GM18520 (cell line): Measurements from ENCODE around the gene TRABD2A.

Experiments
- ATAC-seq: cut with Tn5 transposase; IDR thresholded peaks from one replicate; pipeline ENCODE4 v1.9.1; 2021; ENCODE audit not compliant: unreplicated experiment

Gene TRABD2A

DNA sequence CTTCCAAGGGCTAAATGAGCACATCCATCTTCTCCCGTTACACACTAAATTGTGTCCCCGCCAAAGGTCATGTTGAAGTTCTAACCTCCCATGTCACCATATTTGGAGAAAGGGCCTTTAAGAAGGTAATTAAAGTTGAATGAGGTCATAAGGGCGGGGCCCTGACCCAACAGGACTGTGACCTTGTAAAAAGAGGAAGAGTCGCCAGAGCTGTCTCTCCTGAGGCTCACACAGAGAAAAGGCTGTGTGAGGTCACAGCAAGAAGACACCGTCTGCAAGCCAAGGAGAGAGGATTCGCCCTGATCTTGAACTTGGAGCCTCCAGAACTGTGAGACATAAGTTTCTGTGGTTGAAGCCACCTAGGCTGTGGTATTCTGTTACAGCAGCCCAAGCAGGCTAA, 24.1 kb downstream of the TRABD2A start:
- ATAC-seq = no peak

- ATAC-seq = no peak
These were observed 25.2 kb downstream of the TRABD2A start for GRCh38 chr2:84855731-84856130.

DNA sequence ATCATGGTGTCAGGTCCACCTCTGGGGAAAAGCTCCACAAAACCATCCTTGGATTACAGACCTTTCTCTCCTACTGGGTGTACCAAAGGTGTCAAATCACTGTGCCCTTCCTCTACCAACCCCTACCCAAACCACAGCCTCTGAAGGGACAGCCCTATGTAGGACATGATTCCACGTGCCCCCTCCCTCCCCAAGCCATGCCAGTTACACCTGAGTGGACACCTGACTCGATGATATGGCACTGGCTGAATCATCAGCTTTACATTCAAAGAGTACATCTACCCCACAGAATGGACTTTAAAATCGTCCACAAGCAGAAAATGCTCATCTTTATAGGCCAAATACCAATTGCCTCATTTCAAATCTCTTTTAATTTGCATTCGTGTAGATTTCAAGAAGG, 26.0 kb downstream of the TRABD2A start:
- no peak for ATAC-seq

DNA sequence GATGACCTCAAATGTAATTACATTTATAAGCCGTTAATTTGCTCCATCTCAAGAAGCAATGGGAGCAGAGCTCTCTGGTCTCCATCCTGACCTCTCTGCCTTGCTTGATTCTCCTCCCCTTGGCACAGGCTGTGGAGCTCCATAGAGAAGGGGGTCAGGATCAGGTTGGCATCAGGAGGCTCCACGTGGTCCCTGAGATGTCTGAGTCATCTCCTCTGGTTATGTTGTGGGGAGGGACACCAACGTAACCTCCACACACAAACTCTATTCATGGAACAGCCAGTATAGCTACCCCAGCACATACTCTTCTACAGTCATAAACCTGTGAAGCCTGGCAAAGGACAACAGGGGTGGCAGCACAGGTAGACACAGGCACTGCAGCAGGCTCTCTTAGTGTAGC, 29.0 kb downstream of the TRABD2A start:
- no peak for ATAC-seq

GRCh38 chr2:84850471-84850870, 30.4 kb downstream of the TRABD2A start:
- ATAC-seq = no peak

DNA sequence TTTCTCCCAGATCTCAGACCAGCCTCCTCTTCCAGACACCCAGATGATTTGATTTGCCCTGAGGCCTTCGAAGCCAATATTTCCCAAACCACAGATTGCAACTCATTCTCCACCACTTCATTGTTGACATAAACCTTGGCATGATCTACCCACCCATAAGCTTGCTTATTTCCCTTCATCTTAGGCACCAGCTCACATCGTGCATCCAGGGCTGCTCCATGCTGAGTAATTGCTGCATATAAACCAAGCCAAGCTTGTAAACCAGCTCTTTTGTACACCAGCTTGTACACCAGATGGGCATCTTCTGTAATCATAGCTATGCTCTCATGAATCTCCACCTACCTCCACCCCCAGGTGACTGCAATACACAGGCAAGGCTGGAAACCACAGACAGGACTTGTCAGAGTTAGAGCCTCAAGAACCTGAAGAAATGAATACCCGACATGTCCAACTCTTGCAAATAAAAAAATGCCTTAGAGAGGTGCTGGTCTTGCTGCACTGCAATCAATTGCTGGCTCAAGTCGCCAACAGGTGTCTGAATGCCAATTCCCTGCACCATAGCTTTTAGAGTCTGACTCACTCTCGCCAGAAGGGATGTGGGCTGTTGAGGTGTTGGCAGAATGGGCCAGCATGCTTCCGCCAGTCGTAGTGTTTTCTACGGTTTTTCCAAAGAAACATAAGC, 31.5 kb downstream of the TRABD2A start:
- ATAC-seq = no peak

DNA sequence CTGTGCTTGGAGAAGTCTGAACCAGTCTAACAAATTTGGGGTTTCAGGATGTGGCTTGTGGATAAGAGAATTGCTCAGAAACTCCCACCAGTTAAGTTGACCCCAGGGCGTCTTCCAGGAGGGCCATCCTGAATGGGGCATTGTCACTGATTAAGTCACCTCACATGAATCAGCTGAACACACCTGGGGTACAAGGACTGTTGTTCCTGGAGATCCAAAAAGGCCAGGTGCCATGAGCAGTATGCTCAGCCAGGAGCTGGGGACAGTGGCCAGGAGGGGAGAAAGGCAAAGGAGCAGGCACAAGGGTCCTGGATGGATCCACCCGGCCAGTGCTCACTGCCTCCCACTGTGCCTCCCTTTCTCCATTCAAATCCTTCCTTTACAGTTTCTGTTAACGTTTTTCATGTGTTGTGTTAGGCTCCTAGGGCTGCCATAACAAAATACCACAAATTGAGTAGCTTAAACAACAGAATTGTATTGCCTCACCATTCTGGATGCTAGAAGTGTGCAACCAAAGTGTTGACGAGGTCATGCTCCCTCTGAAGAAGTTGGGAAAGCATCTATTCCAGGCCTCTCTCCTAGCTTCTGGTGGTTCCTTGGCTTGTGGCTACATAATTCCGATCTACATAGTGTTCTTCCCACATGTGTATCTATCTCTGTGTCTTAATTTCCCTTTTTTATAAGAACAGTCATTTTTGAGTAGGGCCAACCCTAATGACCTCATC, 33.4 kb downstream of the TRABD2A start:
- ATAC-seq = no peak

DNA sequence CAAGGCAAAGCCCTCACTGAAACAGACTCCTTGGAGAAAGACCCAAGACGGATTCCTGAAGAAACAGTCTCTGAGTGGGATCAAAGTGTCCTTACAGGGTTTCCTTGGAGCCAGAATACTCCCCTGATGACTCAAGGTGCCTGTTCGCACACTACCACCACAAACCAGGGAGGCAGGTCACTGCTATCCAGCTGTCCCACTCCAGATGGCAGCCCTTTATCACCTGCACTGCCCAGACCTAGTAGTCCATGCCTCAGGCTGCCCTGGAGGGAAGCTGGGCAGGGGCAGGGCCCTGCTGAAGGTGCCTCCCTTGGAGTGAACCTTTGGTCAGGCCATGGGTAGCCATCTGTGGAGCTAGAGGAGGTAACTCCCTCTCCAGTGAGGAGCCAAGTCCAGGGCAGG, 34.1 kb downstream of the TRABD2A start:
- no peak for ATAC-seq

DNA sequence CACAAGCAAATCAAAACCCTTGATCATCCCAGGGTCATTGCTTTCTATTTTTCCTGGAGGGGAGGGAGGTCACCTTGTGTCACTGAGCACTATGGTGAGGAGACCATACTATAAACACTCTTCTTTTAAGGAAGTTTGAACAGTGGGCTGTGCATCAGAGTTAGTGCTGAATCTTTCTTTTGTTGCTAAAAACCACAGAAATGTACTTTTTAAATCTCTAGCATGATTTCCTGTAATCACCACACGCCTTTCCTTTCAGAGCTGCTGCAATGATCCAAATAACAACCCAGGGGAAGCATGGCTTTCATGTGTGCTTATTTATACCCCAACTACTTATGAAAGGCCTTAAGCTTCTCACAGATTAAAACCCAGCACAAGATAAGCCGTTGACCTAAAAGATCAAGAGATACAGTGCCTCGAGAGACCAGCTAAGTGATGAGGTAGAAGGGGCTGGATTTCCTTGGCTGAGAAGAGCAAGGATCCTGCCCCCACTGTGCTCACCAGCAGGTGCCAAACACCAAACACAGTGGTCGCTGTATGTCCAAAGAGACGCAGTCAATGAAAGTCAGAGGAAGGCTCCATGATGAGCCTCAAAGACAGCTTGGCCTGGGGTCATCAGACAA, 34.7 kb downstream of the TRABD2A start:
- ATAC-seq = no peak

GRCh38 chr2:84844141-84844540, 36.7 kb downstream of the TRABD2A start:
- ATAC-seq = no peak

DNA sequence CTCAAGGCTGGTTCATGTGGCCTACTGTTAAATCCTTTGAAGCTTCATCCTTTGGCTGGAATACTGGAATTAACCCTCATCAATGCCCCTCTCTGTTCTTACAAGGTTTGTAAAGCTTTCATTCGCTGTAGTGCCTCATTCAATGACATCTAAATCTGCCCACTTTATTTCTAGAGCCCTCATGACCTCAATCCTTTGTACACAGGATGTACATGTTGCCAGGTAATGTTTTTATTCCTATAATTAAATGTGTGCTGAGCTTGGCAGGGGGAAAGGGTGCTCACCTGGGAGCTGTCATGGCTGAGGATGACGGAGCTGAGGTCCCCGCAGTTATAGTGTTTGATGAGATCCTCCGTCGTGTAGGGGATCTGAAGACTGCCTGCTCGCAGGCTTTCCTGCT, 39.3 kb downstream of the TRABD2A start:
- no peak for ATAC-seq

GRCh38 chr2:84840306-84840705, 40.6 kb downstream of the TRABD2A start:
- ATAC-seq = no peak

DNA sequence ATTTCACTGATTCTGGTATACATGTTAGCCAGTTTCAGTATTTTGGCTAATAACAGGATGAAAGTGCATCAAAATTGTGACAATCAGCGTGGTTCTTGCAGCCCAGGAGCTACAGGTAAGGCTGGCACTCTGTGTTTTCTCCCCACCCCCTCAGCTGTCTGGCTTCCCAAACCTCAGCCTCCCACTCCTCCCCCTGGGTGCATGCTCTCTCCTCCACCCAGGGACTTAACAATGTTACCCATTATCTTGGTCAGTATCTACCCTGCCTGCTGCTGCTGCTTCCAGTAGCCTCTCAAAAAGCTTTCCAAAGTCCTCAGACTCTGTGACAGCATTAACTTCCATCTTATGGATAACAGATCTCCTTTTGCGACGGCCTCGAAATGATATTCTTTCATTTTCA, 41.0 kb downstream of the TRABD2A start:
- no peak for ATAC-seq

DNA sequence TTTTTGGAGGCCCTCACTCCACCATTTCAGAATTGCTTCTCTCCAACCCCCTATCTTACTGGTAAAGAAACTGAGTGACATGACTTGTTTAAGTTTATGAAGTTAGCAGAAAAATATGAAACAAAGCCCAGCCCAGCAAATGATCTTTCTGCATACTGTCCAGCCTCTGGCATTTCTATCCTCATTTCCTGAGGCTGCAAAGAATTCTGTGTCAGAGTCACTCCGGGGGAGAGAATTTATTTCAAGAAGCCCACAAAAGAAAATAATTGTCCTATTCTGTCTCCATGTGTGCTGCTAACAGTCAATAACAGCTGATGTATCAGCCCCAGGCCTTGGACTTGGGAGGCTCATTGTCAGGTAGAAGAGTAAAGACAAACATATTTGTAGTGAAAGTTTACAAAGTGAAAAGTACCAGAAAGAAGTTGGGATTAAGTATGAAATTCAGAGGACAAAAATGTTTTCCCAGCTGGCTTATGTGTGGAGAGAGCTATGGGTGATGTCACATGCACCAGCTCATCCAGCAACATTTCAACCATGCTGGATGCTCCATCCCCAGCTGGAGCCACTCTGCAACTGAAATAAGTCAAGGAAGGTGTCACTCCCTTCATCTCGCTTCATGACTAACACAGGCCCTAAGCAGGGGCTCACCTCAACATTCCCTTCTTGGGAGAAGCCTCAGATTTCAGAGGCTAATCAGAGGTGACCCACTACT, 42.3 kb downstream of the TRABD2A start:
- no peak for ATAC-seq

DNA sequence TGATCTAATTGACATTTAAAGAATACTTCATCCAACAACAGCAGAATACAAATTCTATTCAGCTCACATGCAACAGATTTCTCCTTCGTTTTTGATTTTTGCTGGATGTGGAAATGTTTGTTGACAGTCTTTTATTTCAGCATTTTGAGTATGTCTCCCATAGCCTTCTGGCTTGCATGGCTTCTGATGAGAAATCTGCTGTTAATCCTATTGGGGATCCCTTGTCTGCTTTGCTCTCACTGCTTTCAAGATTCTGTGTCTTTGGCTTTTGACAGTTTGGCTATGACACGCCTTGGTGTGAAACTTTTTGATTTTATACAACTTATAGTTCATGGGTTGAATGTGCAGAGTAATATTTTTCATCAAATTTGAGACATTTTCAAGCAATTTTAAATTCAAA, 44.7 kb downstream of the TRABD2A start:
- no peak for ATAC-seq

- no peak for ATAC-seq
These were observed 47.3 kb downstream of the TRABD2A start for GRCh38 chr2:84833481-84834150.

DNA sequence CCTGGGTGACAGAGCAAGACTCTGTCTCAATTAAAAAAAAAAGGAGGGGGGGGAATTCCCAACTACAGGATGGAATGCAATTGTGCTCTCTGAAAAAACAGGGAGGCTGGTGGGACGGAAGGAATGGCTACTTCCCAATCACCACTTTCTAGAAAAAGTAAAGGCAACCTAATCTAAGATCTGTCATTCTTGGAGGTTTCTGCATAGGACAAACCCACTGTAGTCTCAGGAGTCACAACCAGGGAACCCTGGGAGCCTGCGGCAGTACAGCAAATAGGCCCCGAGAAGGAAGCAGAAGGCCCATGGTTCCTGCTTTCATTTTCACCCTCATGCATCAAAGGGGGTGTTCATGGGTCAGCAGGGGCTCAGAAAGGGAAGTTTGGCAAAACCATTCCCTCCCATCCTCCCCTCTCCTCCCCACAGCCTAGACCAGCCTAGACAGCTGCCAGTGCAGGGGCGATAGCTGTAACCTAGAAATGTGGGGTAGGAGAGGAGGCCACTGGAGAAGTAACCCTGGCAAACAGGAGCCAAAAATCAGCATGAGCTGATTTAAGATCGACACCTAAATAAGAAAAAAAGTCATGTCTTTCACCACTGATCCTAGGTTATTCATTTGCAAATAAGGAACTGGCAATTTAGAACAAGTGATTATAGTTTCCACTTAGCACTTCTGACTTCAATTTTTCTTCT, 48.0 kb downstream of the TRABD2A start:
- ATAC-seq = no peak

DNA sequence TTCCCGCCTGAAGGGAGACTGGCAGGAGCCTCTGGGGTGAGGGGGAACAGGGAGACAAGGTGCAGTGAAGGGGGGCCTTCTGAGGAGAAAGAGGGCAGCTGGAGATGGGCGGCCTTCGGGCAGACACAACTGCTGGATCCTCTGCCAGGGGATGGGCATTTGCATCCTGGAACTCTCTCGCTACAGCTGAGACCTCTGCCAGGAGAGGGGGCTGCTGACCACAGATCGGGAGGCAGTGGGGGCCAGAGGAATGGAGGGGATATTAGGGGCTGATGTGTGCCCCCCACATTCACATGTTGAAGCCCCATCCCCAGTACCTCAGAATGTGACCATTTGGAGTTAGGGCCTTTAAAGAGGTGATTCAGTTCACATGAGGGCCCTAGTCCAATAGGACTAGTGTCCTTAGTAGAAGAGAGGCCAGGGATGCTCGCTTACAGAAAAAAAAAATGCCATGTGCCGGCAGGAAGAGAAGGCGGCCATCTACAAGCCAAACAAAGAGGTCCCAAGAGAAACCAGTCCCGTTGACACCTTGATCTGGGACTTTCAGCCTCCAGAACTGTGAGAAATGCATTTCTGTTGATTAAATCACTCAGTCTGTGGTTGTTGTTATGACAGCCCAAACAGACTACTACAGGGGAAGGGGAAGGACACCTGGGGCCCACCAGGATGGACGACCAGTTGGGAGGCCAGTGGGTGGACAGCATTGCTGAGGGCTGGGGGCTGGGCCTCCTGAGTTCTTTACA, 50.0 kb downstream of the TRABD2A start:
- no peak for ATAC-seq

DNA sequence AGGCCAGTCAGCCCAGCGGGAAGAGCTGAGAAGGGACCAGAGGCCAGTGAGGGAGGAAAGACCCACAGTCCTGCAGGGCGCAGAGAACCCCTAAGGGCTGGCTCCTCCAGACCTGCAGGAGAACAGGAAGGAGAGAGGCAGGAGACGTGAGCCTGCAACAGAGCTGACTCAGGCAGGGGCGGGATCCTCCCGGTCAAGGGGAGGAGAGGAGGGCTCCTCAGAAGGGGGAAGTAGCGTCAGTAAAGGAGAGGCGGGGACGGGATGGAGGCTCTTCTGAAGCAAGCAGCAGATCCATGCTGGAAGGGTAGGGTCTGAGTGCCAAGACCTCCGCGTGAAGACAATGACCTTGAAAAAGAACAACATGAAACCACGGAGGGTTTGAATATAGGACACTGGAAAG, 50.8 kb downstream of the TRABD2A start:
- ATAC-seq = no peak

DNA sequence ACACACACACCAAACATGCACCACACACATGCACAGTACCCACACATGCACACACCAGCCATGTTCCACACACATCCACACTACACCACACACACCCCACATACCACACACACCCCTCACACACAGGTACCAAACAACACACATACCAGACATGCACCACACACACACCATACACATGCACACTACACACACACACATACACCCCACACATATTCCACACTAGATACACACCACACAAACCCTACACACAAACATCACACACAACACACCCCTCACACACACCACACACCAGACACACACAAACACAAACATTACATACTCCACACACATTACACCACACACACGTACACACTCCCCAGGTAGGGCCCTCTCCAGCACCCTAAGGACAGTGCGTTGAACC, 51.2 kb downstream of the TRABD2A start:
- ATAC-seq = no peak
